Ishikawa (cell line): ENCODE results near the gene MTMR10.

Source experiments
- CREB1 ChIP-seq: IDR thresholded peaks from 2 replicates; pipeline ENCODE4 v1.6.1; 2012; ENCODE audit warnings: low read depth
- EP300 ChIP-seq: IDR thresholded peaks from 2 replicates; pipeline ENCODE4 v1.6.1; 2012; ENCODE audit warnings: borderline replicate concordance
- TCF12 ChIP-seq: IDR thresholded peaks from 2 replicates; pipeline ENCODE4 v1.6.1; 2012; ENCODE audit warnings: low read depth
- TEAD4 ChIP-seq: IDR thresholded peaks from 2 replicates; pipeline ENCODE4 v1.6.1; 2012
- YY1 ChIP-seq: IDR thresholded peaks from 2 replicates; pipeline ENCODE4 v1.6.1; 2012; ENCODE audit warnings: low read depth
- TF ChIP-seq, protein P1 (sequence below): IDR thresholded peaks from 2 replicates; pipeline ENCODE4 v1.6.1; 2012; ENCODE audit warnings: low read depth, mild to moderate bottlenecking
- TF ChIP-seq, protein P2 (sequence below): IDR thresholded peaks from 2 replicates; pipeline ENCODE4 v1.6.1; 2012

DNA sequence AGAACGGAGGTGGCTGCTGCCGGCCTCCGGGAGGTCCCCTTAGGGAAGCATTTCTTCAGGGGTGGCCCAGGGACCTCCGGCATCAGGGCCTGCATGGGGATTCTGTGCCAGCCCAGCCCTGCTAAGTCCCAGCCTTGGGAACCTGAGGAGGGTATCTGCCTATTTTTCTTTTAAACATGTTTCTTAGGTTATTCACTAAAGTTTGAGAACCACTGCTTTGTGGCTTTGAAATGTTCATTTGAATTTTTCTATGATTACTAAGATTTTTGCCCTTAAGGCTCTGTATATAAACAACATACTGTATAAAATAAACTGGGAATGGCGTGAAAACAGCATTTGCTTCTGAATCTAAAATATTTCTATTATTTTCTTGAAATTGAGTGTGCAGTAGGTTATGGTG, 63.4 kb downstream of the MTMR10 start:
- TF ChIP-seq EP300 (no peak), CREB1 (no peak), TEAD4 (no peak), YY1 (no peak), TCF12 (no peak)
- TF ChIP-seq, protein P1, sequence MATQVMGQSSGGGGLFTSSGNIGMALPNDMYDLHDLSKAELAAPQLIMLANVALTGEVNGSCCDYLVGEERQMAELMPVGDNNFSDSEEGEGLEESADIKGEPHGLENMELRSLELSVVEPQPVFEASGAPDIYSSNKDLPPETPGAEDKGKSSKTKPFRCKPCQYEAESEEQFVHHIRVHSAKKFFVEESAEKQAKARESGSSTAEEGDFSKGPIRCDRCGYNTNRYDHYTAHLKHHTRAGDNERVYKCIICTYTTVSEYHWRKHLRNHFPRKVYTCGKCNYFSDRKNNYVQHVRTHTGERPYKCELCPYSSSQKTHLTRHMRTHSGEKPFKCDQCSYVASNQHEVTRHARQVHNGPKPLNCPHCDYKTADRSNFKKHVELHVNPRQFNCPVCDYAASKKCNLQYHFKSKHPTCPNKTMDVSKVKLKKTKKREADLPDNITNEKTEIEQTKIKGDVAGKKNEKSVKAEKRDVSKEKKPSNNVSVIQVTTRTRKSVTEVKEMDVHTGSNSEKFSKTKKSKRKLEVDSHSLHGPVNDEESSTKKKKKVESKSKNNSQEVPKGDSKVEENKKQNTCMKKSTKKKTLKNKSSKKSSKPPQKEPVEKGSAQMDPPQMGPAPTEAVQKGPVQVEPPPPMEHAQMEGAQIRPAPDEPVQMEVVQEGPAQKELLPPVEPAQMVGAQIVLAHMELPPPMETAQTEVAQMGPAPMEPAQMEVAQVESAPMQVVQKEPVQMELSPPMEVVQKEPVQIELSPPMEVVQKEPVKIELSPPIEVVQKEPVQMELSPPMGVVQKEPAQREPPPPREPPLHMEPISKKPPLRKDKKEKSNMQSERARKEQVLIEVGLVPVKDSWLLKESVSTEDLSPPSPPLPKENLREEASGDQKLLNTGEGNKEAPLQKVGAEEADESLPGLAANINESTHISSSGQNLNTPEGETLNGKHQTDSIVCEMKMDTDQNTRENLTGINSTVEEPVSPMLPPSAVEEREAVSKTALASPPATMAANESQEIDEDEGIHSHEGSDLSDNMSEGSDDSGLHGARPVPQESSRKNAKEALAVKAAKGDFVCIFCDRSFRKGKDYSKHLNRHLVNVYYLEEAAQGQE = no peak
- TF ChIP-seq, protein P2, sequence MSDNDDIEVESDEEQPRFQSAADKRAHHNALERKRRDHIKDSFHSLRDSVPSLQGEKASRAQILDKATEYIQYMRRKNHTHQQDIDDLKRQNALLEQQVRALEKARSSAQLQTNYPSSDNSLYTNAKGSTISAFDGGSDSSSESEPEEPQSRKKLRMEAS = no peak
